Skin epidermis (tissue), 12 donors: ENCODE data around the gene HIP1R.

Source experiments
- H3K27ac ChIP-seq, 21 experiments: fragments of 200-600 bp; sonication (generic) in 11 of 21; one replicate each; pipeline ENCODE4 v1.5.0; 2020; ENCODE audit warnings: mild to moderate bottlenecking in 3 of 21, inconsistent platforms in 2 of 21, moderate library complexity in 2 of 21
- H3K4me3 ChIP-seq, 7 experiments: fragments of 200-600 bp; sonication (generic) in 2 of 7; one replicate each; pipeline ENCODE4 v1.5.0; 2020; ENCODE audit warnings: inconsistent platforms in 2 of 7, mild to moderate bottlenecking in 2 of 7, moderate library complexity in 1 of 7

The HIP1R gene

GRCh38 chr12:122856999-122857671 is 21.9 kb downstream of the HIP1R start:
- H3K27ac ChIP-seq: no peak overlapping the region
- H3K4me3 ChIP-seq: no peak overlapping the region

GRCh38 chr12:122858171-122858570 is 22.9 kb downstream of the HIP1R start:
- no peak overlapping the region for H3K4me3 ChIP-seq
- H3K27ac ChIP-seq: no peak overlapping the region

- H3K27ac ChIP-seq: no peak overlapping the region
- H3K4me3 ChIP-seq: no peak overlapping the region
Measured at GRCh38 chr12:122858591-122859302, 23.5 kb downstream of the HIP1R start.

- Histone ChIP-seq H3K27ac (peak overlapping the region in 2 of 21 experiments; percentile 23 to 31), H3K4me3 (no peak overlapping the region)
Measured at GRCh38 chr12:122859303-122860039, 24.2 kb downstream of the HIP1R start.

GRCh38 chr12:122860040-122860853 is 25.0 kb downstream of the HIP1R start:
- H3K27ac ChIP-seq: peak overlapping the region in 6 of 21 experiments; percentile 10 to 47 (median 28)

GRCh38 chr12:122860854-122861586 is 25.8 kb downstream of the HIP1R start:
- Histone ChIP-seq H3K4me3 (no peak overlapping the region), H3K27ac (peak overlapping the region in 6 of 21 experiments; percentile 10 to 47 (median 28))

More at GRCh38 chr12:122860040-122860853, 25.0 kb downstream of the HIP1R start:
- no peak overlapping the region for H3K4me3 ChIP-seq

- peak overlapping the region in 6 of 21 experiments; percentile 17 to 58 (median 44) for H3K27ac ChIP-seq
- no peak overlapping the region for H3K4me3 ChIP-seq
Measured at GRCh38 chr12:122861587-122861970, 26.3 kb downstream of the HIP1R start.

GRCh38 chr12:122862110-122862634 is 26.9 kb downstream of the HIP1R start:
- H3K27ac ChIP-seq: peak overlapping the region in 9 of 21 experiments; percentile 21 to 58 (median 45)
- no peak overlapping the region for H3K4me3 ChIP-seq

- Histone ChIP-seq H3K27ac (peak overlapping the region in 7 of 21 experiments; percentile 11 to 59 (median 27)), H3K4me3 (no peak overlapping the region)
Measured at GRCh38 chr12:122862872-122863701, 27.8 kb downstream of the HIP1R start.

GRCh38 chr12:122864894-122865253 is 29.6 kb downstream of the HIP1R start:
- no peak overlapping the region for H3K4me3 ChIP-seq
- peak overlapping the region in 1 of 21 experiments; percentile 28 for H3K27ac ChIP-seq

GRCh38 chr12:122865268-122866231 is 30.3 kb downstream of the HIP1R start:
- Histone ChIP-seq H3K27ac (peak overlapping the region in 1 of 21 experiments; percentile 28), H3K4me3 (no peak overlapping the region)

GRCh38 chr12:122866379-122866778 is 31.1 kb downstream of the HIP1R start:
- no peak overlapping the region for H3K4me3 ChIP-seq

GRCh38 chr12:122866950-122867607 is 31.8 kb downstream of the HIP1R start:
- Histone ChIP-seq H3K27ac (peak overlapping the region in 7 of 21 experiments; percentile 5 to 67 (median 47)), H3K4me3 (no peak overlapping the region)

More at GRCh38 chr12:122866379-122866778, 31.1 kb downstream of the HIP1R start:
- H3K27ac ChIP-seq: no peak overlapping the region

GRCh38 chr12:122867691-122868461 is 32.6 kb downstream of the HIP1R start:
- Histone ChIP-seq H3K4me3 (no peak overlapping the region), H3K27ac (peak overlapping the region in 10 of 21 experiments; percentile 5 to 67 (median 48))

- Histone ChIP-seq H3K27ac (peak overlapping the region in 9 of 21 experiments; percentile 5 to 67 (median 48)), H3K4me3 (no peak overlapping the region)
Measured at GRCh38 chr12:122868471-122869177, 33.4 kb downstream of the HIP1R start.
